ENCODE data around the gene COL23A1. TPM values are rescaled to one million over a fixed set of nuclear protein-coding genes. Genes with fewer than 3 reads are reported as not detected.

The COL23A1 gene
- total RNA-seq, 2 donors from 2014 or later: 1.5 to 2.5 TPM

DNA sequence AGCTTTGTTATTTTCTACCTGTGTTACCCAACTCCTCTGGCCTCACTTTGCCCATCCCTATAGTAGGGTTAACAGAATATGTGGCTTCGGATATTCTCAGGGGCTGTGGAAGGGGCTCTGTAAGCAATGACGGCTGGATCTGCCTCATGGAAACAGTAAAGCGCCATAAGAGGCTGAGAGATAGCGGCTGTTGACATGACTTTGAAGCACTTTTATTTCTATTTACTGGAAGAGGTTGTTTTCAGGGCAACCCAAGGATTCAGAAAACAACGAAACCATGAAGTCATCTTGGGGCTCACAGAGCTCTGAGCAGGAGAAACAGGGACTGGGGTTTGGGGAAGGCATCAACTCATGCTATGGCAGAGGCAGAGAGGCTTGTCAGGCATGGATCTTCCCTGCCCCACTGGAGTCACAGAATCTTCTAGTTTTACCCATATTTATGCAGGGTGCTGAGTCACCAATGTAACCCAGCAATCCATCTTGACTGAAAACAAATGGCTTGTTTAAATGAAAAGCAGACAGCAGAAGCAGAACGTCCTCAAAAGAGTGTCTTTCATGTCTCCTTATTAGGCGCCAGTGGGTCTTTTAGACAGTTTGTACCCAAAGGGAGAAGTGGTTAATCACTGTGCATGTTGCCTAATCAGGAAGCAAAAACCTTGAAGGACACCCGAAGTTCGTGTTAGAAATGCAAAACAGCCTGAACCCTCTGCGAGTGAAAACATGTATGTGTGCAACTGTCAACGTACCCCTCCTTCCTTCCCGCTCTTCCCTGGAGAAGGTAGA, 113.0 kb downstream of the COL23A1 start:
- no peak for ATAC-seq (ENCODE audit: insufficient number of reproducible peaks, low FRiP score, low read depth)
- Histone ChIP-seq H3K4me3 (no peak overlapping the region), H3K27ac (no peak overlapping the region), H3K9me3 (no peaks in the 10 kb centered on the region), H3K36me3 (no peaks in the 10 kb centered on the region), H3K27me3 (replicated peaks; ENCODE audit: insufficient read depth) (no peaks in the 10 kb centered on the region), H3K4me1 (ENCODE audit: control insufficient read depth in 1 of 2, low read depth in 2 of 2) (peaks cover 2 to 16% of the 10 kb centered on the region in 2 donors)
- no peak for DNase-seq (ENCODE audit: low spot score)
- TF ChIP-seq, protein P1, sequence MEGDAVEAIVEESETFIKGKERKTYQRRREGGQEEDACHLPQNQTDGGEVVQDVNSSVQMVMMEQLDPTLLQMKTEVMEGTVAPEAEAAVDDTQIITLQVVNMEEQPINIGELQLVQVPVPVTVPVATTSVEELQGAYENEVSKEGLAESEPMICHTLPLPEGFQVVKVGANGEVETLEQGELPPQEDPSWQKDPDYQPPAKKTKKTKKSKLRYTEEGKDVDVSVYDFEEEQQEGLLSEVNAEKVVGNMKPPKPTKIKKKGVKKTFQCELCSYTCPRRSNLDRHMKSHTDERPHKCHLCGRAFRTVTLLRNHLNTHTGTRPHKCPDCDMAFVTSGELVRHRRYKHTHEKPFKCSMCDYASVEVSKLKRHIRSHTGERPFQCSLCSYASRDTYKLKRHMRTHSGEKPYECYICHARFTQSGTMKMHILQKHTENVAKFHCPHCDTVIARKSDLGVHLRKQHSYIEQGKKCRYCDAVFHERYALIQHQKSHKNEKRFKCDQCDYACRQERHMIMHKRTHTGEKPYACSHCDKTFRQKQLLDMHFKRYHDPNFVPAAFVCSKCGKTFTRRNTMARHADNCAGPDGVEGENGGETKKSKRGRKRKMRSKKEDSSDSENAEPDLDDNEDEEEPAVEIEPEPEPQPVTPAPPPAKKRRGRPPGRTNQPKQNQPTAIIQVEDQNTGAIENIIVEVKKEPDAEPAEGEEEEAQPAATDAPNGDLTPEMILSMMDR (IDR thresholded peaks at IDR 0.05): no peak

DNA sequence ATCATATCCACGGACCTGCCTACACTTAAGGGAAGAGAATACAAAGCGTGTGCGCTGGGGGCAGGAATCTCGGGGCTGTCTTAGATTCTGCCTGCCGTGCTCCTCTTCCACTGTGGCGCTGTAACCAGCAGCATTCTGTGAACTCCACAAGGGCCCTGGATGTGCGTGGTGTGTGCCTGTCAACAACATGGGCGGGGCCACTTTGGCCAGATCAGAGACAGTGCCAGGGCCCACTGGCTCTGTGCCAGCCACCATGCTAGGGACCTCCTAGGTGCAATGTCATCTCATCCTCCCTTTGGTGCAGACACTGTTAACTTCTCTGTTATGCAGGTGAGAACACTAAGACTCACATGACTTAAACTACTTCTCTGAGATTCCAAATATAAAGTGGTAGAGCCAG, 113.7 kb downstream of the COL23A1 start:
- Histone ChIP-seq H3K27me3 (replicated peaks; ENCODE audit: insufficient read depth) (no peaks in the 10 kb centered on the region), H3K27ac (no peak overlapping the region), H3K9me3 (no peaks in the 10 kb centered on the region), H3K4me3 (no peak overlapping the region), H3K36me3 (no peaks in the 10 kb centered on the region), H3K4me1 (ENCODE audit: control insufficient read depth in 1 of 2, low read depth in 2 of 2) (peaks cover 2 to 16% of the 10 kb centered on the region in 2 donors)
- ATAC-seq (ENCODE audit: insufficient number of reproducible peaks, low FRiP score, low read depth) (no peak), DNase-seq (ENCODE audit: low spot score) (no peak)
- TF ChIP-seq, protein P1 (IDR thresholded peaks at IDR 0.05): no peak

DNA sequence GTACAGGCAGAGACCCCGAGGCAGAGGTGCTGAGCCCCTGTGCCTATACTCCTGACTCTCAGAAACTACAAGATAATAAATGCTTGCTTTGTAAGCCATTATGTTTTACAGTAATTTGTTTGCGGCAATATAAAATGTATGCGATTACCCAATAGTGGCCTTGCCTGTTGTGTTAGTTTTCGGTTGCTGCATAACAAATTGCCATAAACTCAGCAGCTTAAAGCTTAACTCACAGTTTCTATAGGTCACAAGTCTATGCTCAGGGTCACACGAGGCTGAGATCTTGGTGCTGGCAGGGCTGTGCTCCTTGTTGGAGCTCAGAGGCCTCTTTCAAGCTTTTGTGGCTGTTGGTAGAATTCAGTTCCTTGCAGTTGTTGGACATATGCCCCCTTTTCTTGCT, 114.8 kb downstream of the COL23A1 start:
- TF ChIP-seq, protein P1 (IDR thresholded peaks at IDR 0.05): no peak
- Histone ChIP-seq H3K27me3 (replicated peaks; ENCODE audit: insufficient read depth) (no peaks in the 10 kb centered on the region), H3K27ac (no peak overlapping the region), H3K36me3 (no peaks in the 10 kb centered on the region), H3K4me1 (ENCODE audit: control insufficient read depth in 1 of 2, low read depth in 2 of 2) (peaks cover 2 to 16% of the 10 kb centered on the region in 2 donors), H3K4me3 (no peak overlapping the region), H3K9me3 (no peaks in the 10 kb centered on the region)
- DNase-seq (ENCODE audit: low spot score) (no peak), ATAC-seq (ENCODE audit: insufficient number of reproducible peaks, low FRiP score, low read depth) (no peak)

DNA sequence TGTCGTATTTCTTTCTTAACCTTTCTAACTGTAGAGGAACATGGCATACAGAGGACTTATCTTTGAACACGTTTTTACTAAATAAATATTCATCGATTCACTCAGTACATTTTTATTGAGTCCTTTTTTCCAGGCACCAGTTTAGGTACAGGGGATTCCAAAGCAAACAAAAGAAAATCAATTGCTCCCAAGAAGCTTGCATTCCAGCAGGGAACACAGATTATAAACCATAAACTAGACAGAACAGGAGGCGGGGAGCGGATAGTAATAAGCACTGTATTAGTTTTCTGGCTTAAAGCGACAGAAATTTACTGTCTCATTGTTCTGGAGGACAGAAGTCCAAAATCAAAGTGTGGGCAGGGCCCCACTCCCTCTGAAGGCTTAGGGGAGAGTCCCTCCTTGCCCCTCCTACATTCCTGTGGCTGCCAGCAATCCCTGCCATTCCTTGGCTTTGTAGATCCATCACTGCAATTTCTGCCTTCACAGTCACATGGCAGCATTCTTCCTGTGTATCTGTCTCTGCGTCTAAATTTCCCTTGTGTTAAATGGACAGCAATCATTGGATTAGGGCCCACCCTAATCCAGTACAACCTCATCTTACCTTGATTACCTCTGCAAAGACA, 115.5 kb downstream of the COL23A1 start:
- DNase-seq (ENCODE audit: low spot score) (no peak), ATAC-seq (ENCODE audit: insufficient number of reproducible peaks, low FRiP score, low read depth) (no peak)
- Histone ChIP-seq H3K36me3 (no peaks in the 10 kb centered on the region), H3K27ac (no peak overlapping the region), H3K4me3 (no peak overlapping the region), H3K27me3 (replicated peaks; ENCODE audit: insufficient read depth) (no peaks in the 10 kb centered on the region), H3K4me1 (ENCODE audit: control insufficient read depth in 1 of 2, low read depth in 2 of 2) (peaks cover 2 to 16% of the 10 kb centered on the region in 2 donors), H3K9me3 (no peaks in the 10 kb centered on the region)
- TF ChIP-seq, protein P1 (IDR thresholded peaks at IDR 0.05): no peak

DNA sequence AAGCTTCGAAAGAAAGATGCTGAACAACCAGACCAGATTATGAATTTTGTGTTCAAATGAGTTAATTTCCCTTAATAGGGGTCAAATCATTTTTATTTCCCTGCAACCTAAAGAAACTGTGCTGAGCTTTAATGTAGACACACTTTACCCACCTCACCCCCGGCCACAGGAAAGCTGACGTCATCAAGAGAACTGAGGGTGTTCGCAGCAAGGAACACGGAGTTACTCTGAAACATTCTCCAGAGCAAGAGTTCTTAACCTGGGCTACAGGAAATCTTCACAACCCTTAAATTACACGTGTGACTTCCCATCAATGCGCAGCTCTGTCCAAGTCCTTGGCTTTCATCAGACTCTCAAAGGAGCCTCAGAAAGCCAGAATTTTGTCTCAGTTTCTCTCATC, 116.3 kb downstream of the COL23A1 start:
- H3K4me1 ChIP-seq (ENCODE audit: control insufficient read depth in 1 of 2, low read depth in 2 of 2): peaks cover 2 to 16% of the 10 kb centered on the region in 2 donors
- H3K9me3 ChIP-seq: no peaks in the 10 kb centered on the region
- DNase-seq (ENCODE audit: low spot score) (no peak), ATAC-seq (ENCODE audit: insufficient number of reproducible peaks, low FRiP score, low read depth) (no peak)
- no peaks in the 10 kb centered on the region for H3K36me3 ChIP-seq
- no peak overlapping the region for H3K4me3 ChIP-seq
- H3K27ac ChIP-seq: no peak overlapping the region
- TF ChIP-seq, protein P1 (IDR thresholded peaks at IDR 0.05): no peak
- H3K27me3 ChIP-seq (replicated peaks; ENCODE audit: insufficient read depth): no peaks in the 10 kb centered on the region

All from thoracic aorta (tissue), 2 donors.